ENCODE data around the gene ABHD6.
"Not testable (repeated sequence)": the region's sequence is repeated elsewhere in the genome, so short reads cannot be mapped to it uniquely, and the experiment has no call there.

ABHD6 gene

GRCh38 chr3:58274027-58274614 is 36.5 kb downstream of the ABHD6 start:
- no peak for DNase-seq (ENCODE audit: low read depth in 3 of 3)

GRCh38 chr3:58281069-58281468 is 43.5 kb downstream of the ABHD6 start:
- no peak for DNase-seq (ENCODE audit: low read depth in 3 of 3)

GRCh38 chr3:58285334-58285733 is 47.7 kb downstream of the ABHD6 start:
- no peak for DNase-seq (ENCODE audit: low read depth in 3 of 3)

GRCh38 chr3:58287354-58287753 is 49.8 kb downstream of the ABHD6 start:
- no peak for DNase-seq (ENCODE audit: low read depth in 3 of 3)

- no peak for DNase-seq (ENCODE audit: low read depth in 3 of 3)
Observed at GRCh38 chr3:58288011-58288728, 50.6 kb downstream of the ABHD6 start.

- DNase-seq (ENCODE audit: low read depth in 3 of 3): not testable (repeated sequence)
Observed at GRCh38 chr3:58288964-58289613, 51.5 kb downstream of the ABHD6 start.

GRCh38 chr3:58290446-58290845 is 52.9 kb downstream of the ABHD6 start:
- not testable (repeated sequence) for DNase-seq (ENCODE audit: low read depth in 3 of 3)

GRCh38 chr3:58291671-58292338 is 54.2 kb downstream of the ABHD6 start:
- no peak for DNase-seq (ENCODE audit: low read depth in 3 of 3)

- no peak for DNase-seq (ENCODE audit: low read depth in 3 of 3)
Observed at GRCh38 chr3:58292866-58293265, 55.3 kb downstream of the ABHD6 start.

- DNase-seq (ENCODE audit: low read depth in 3 of 3): no peak
Observed at GRCh38 chr3:58293516-58293915, 55.9 kb downstream of the ABHD6 start.

GRCh38 chr3:58296269-58296668 is 58.7 kb downstream of the ABHD6 start:
- no peak for DNase-seq (ENCODE audit: low read depth in 3 of 3)

- DNase-seq (ENCODE audit: low read depth in 3 of 3): no peak
Observed at GRCh38 chr3:58296843-58297242, 59.3 kb downstream of the ABHD6 start.

- DNase-seq (ENCODE audit: low read depth in 3 of 3): no peak
Observed at GRCh38 chr3:58298190-58298589, 60.6 kb downstream of the ABHD6 start.

- DNase-seq (ENCODE audit: low read depth in 3 of 3): no peak
Observed at GRCh38 chr3:58299075-58299474, 61.5 kb downstream of the ABHD6 start.

GRCh38 chr3:58299839-58300516 is 62.4 kb downstream of the ABHD6 start:
- no peak for DNase-seq (ENCODE audit: low read depth in 3 of 3)

GRCh38 chr3:58305882-58306711 is 68.5 kb downstream of the ABHD6 start, which contains the start of the genes HTD2 and RPP14:
Gene HTD2 (plus strand): TSS chr3:58306520. CDS start chr3:58317614, 11,094 bp downstream.
Gene RPP14 (plus strand): TSS chr3:58306245. CDS start chr3:58310330, 4,085 bp downstream.
- peak; percentile 97 to 99 (median 98) for DNase-seq (ENCODE audit: low read depth in 3 of 3)

- peak in 1 of 3 donors; percentile 48 for DNase-seq (ENCODE audit: low read depth in 3 of 3)
Observed at GRCh38 chr3:58307639-58308215, 70.1 kb downstream of the ABHD6 start.

GRCh38 chr3:58308728-58309127 is 71.1 kb downstream of the ABHD6 start:
- DNase-seq (ENCODE audit: low read depth in 3 of 3): no peak

GRCh38 chr3:58317811-58318210 is 80.2 kb downstream of the ABHD6 start:
- DNase-seq (ENCODE audit: low read depth in 3 of 3): no peak

- DNase-seq (ENCODE audit: low read depth in 3 of 3): no peak
Observed at GRCh38 chr3:58321791-58322190, 84.2 kb downstream of the ABHD6 start.
